HUES64 (cell line): ENCODE measurements around the gene RNF157.

ENCODE experiments used
- H3K27ac ChIP-seq: 2 replicates; pipeline ENCODE4 v1.7.0; 2013; ENCODE audit warnings: low read depth, low read length, inconsistent platforms
- H3K27me3 ChIP-seq: 2 replicates; pipeline ENCODE4 v1.6.1; 2013; ENCODE audit warnings: mild to moderate bottlenecking, low read length; ENCODE audit not compliant: insufficient read depth
- H3K36me3 ChIP-seq: 2 replicates; pipeline ENCODE4 v1.6.1; 2013; ENCODE audit warnings: mild to moderate bottlenecking, low read length; ENCODE audit not compliant: insufficient read depth
- H3K4me1 ChIP-seq: 2 replicates; pipeline ENCODE4 v1.6.1; 2013; ENCODE audit warnings: mild to moderate bottlenecking, low read length, moderate library complexity; ENCODE audit not compliant: insufficient read depth
- H3K4me3 ChIP-seq: 2 replicates; pipeline ENCODE4 v1.5.1; 2013; ENCODE audit warnings: mild to moderate bottlenecking, low read length, moderate library complexity
- H3K9ac ChIP-seq: 2 replicates; pipeline ENCODE4 v1.6.1; 2013; ENCODE audit warnings: mild to moderate bottlenecking, low read depth, low read length
- H3K9me3 ChIP-seq: 2 replicates; pipeline ENCODE4 v1.6.1; 2013; ENCODE audit warnings: low read depth, low read length; ENCODE audit not compliant: insufficient read depth
- WGBS: fragments of 150-250, 120-280 bp; methylation state at CpG from one replicate; pipeline ENCODE4 v1.1.7; 2013; ENCODE audit warnings: missing lambda C conversion rate; 5-methylcytosine and 5-hydroxymethylcytosine counted together

The RNF157 gene

GRCh38 chr17:76150712-76151622 lies 89.3 kb downstream of the RNF157 start:
- H3K9ac ChIP-seq = no peak overlapping the region
- peaks cover 10% of the 10 kb centered on the region for H3K4me1 ChIP-seq
- 92% methylated on average over 23 of the region's 23 CpGs for WGBS

GRCh38 chr17:76149214-76149613 lies 91.1 kb downstream of the RNF157 start:
- 93% methylated on average over 10 of the region's 10 CpGs for WGBS
- H3K36me3 ChIP-seq = no peaks in the 10 kb centered on the region
- no peaks in the 10 kb centered on the region for H3K9me3 ChIP-seq
- H3K9ac ChIP-seq = no peak overlapping the region
- no peak overlapping the region for H3K4me3 ChIP-seq
- no peak overlapping the region for H3K27ac ChIP-seq
- H3K27me3 ChIP-seq = peaks cover 10% of the 10 kb centered on the region; the same call in 1 of the 2 replicates
- H3K4me1 ChIP-seq = peaks cover 15% of the 10 kb centered on the region

More at GRCh38 chr17:76150712-76151622, 89.3 kb downstream of the RNF157 start:
- H3K27me3 ChIP-seq = no peaks in the 10 kb centered on the region
- no peaks in the 10 kb centered on the region for H3K36me3 ChIP-seq
- no peak overlapping the region for H3K27ac ChIP-seq
- no peaks in the 10 kb centered on the region for H3K9me3 ChIP-seq
- no peak overlapping the region for H3K4me3 ChIP-seq

- Histone ChIP-seq H3K4me3 (no peak overlapping the region), H3K9me3 (no peaks in the 10 kb centered on the region), H3K27me3 (peaks cover 20% of the 10 kb centered on the region), H3K9ac (no peak overlapping the region), H3K36me3 (no peaks in the 10 kb centered on the region), H3K4me1 (peaks cover 16% of the 10 kb centered on the region), H3K27ac (no peak overlapping the region)
- 89% methylated on average over 1 of the region's 1 CpG for WGBS
Measured at GRCh38 chr17:76148015-76148326, 92.3 kb downstream of the RNF157 start.

GRCh38 chr17:76147211-76148014 lies 92.9 kb downstream of the RNF157 start:
- Histone ChIP-seq H3K27ac (no peak overlapping the region), H3K9ac (no peak overlapping the region), H3K4me1 (peaks cover 22% of the 10 kb centered on the region), H3K36me3 (no peaks in the 10 kb centered on the region), H3K9me3 (no peaks in the 10 kb centered on the region), H3K4me3 (no peak overlapping the region), H3K27me3 (peaks cover 26% of the 10 kb centered on the region)
- 86% methylated on average over 13 of the region's 13 CpGs for WGBS

GRCh38 chr17:76146053-76146851 lies 94.0 kb downstream of the RNF157 start:
- no peaks in the 10 kb centered on the region for H3K9me3 ChIP-seq
- H3K4me3 ChIP-seq = no peak overlapping the region
- H3K27me3 ChIP-seq = peaks cover 37% of the 10 kb centered on the region
- WGBS = 90% methylated on average over 22 of the region's 22 CpGs
- H3K9ac ChIP-seq = no peak overlapping the region
- peaks cover 30% of the 10 kb centered on the region for H3K4me1 ChIP-seq
- no peaks in the 10 kb centered on the region for H3K36me3 ChIP-seq
- H3K27ac ChIP-seq = no peak overlapping the region

GRCh38 chr17:76145231-76146052 lies 94.9 kb downstream of the RNF157 start:
- Histone ChIP-seq H3K27me3 (peaks cover 45% of the 10 kb centered on the region), H3K27ac (no peak overlapping the region)

GRCh38 chr17:76142585-76143041 lies 97.7 kb downstream of the RNF157 start:
- H3K27me3 ChIP-seq = peaks cover 73% of the 10 kb centered on the region
- no peak overlapping the region for H3K27ac ChIP-seq
- peaks cover 48% of the 10 kb centered on the region for H3K4me1 ChIP-seq
- no peak overlapping the region for H3K9ac ChIP-seq
- 63% methylated on average over 6 of the region's 6 CpGs for WGBS
- H3K9me3 ChIP-seq = no peaks in the 10 kb centered on the region
- no peaks in the 10 kb centered on the region for H3K36me3 ChIP-seq
- H3K4me3 ChIP-seq = no peak overlapping the region

More at GRCh38 chr17:76145231-76146052, 94.9 kb downstream of the RNF157 start:
- H3K4me3 ChIP-seq = no peak overlapping the region
- peaks cover 30% of the 10 kb centered on the region for H3K4me1 ChIP-seq
- no peaks in the 10 kb centered on the region for H3K36me3 ChIP-seq
- H3K9ac ChIP-seq = no peak overlapping the region
- H3K9me3 ChIP-seq = no peaks in the 10 kb centered on the region
- WGBS = 65% methylated on average over 25 of the region's 25 CpGs

GRCh38 chr17:76142039-76142584 lies 98.2 kb downstream of the RNF157 start:
- Histone ChIP-seq H3K9ac (no peak overlapping the region), H3K27me3 (peaks cover 78% of the 10 kb centered on the region), H3K9me3 (no peaks in the 10 kb centered on the region), H3K4me1 (peaks cover 48% of the 10 kb centered on the region), H3K36me3 (no peaks in the 10 kb centered on the region), H3K27ac (no peak overlapping the region), H3K4me3 (peak overlapping the region; percentile 60)
- WGBS = 24% methylated on average over 10 of the region's 10 CpGs

- Histone ChIP-seq H3K27me3 (peaks cover 85% of the 10 kb centered on the region), H3K4me1 (peaks cover 55% of the 10 kb centered on the region), H3K36me3 (no peaks in the 10 kb centered on the region), H3K27ac (no peak within 1 kb of the TSS), H3K9me3 (no peaks in the 10 kb centered on the region), H3K4me3 (peak within 1 kb of the TSS; percentile 60), H3K9ac (0 out of 2 replicates have a peak within 1 kb of the TSS, but pooled peaks have one; percentile 23)
- under 1% methylated on average over 59 of the region's 59 CpGs for WGBS
Measured at GRCh38 chr17:76141212-76142038, 98.9 kb downstream of the RNF157 start, which contains the start of gene FOXJ1. FOXJ1 (minus strand) TSS chr17:76141245; CDS start chr17:76140395, 850 bp downstream.
